SIG-M5 treated with dmso at 0.1 percent for 504 hours (cell line): Measurements from ENCODE around the gene FGFR3.
"Not testable (repeated sequence)": the region's sequence is repeated elsewhere in the genome, so short reads cannot be mapped to it uniquely, and the experiment has no call there.

ENCODE experiments used
- DNase-seq: peaks from one replicate; lab custom pipeline; 2025; ENCODE audit not compliant: unreplicated experiment; lab: John Stamatoyannopoulos, UW

FGFR3 gene

GRCh38 chr4:1836650-1837049 lies 43.6 kb downstream of the FGFR3 start:
- DNase-seq = no peak

GRCh38 chr4:1837069-1837468 lies 44.0 kb downstream of the FGFR3 start:
- no peak for DNase-seq

- no peak for DNase-seq
Observed at GRCh38 chr4:1839282-1839681, 46.2 kb downstream of the FGFR3 start.

GRCh38 chr4:1841201-1841886 lies 48.3 kb downstream of the FGFR3 start:
- no peak for DNase-seq

GRCh38 chr4:1841887-1842210 lies 48.8 kb downstream of the FGFR3 start:
- DNase-seq = no peak

GRCh38 chr4:1842339-1842895 lies 49.3 kb downstream of the FGFR3 start:
- DNase-seq = no peak

DNA sequence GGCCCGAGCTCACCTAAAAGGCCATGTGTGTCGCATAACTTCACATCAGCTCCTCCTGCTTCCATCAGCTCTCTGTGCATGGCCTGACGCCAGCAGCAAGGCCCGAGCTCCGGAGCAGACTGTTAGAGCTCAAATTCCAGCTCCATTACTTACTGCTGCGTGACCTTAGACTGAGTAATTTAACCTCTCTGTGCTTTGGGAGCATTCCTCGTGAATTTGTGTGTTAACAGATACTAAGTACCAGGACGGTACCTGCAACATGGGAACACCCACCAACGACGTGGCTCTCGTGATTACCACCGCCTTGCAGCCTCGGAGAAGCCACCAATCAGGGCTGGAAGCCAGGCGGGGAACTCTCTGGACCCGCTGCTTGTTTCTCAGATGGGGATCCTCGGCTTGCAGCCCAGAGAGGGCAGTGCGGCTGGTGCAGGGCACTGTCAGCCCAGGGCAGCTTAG lies 49.9 kb downstream of the FGFR3 start:
- DNase-seq = no peak

- no peak for DNase-seq
Observed at GRCh38 chr4:1843852-1844251, 50.8 kb downstream of the FGFR3 start.

DNA sequence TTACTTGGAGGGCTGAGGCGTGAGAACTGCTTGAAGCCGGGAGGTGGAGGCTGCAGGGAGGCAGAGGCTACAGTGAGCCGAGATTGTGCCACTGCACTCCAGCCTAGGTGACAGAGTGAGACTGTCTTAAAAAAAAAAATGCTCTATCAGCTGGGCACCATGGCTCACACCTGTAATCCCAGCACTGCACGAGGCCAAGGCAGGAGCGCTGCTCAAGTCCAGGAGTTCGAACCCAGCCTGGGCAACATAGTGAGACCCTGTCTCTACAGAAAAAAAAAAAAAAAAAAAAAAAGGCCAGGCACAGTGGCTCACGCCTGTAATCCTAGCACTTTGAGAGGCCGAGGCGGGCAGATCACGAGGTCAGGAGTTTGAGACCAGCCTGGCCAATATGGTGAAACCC lies 51.5 kb downstream of the FGFR3 start:
- DNase-seq = not testable (repeated sequence)

- DNase-seq = no peak
Observed at GRCh38 chr4:1846580-1846979, 53.5 kb downstream of the FGFR3 start.

- DNase-seq = no peak
Observed at GRCh38 chr4:1850276-1850675, 57.2 kb downstream of the FGFR3 start.

DNA sequence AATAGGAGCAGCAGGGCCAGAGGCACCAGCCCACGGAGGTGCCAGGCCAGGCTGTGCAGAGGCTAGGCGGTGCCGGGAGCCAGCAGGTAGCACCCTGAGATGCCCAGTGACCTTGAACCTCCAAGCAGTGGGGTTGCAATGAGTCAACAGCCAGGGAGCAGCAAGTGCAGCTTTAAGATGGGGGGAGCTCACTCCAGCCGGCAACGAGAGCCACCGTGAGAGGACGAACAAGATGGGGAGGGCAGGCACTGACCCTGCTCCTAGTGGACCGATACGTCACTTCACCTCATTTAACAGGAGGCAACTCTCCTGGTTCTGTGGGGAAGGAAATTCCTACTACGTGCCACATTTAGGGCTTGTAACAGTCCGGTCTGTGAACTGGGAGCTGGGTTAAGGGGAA lies 58.1 kb downstream of the FGFR3 start:
- DNase-seq = no peak

DNA sequence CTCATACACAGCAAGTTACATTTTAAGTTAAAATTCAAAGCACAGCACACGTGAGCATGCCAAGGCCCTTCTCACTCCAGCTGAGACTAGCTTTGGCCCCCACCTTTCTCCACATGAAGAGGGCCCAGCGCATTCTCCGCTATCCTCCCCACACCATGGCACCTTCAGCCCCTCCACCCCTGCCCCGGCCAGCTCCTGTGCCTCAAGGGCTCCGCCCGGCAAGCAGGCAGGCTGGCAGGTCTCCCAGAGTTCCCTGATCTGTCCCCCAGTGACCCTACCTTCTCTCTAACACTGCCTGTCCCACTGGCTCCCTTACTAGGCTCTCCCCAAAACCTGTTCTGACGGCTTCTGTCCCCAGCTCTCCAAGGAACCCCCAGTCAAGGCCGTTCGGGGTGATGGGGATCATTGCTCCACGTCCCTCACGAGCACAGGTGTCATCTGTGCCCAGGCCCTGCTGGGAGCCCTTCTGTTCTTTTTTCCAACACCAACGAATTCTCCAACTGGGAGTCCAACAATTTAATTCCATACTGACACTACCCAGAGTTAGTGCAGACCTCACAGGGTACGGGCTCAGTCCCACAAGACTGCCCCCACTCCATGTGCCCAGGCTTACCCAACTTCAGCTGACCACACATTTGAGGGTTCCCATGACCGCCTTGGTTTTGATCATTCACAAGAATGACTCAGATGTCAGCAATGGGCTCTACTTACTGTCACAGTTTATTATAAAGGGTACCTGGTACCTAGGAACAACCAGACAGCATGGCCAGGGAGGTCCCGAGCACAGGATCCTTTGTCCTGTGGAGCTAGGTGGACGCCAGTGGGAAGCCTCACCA lies 58.7 kb downstream of the FGFR3 start:
- DNase-seq = no peak

- DNase-seq = no peak
Observed at GRCh38 chr4:1852904-1853623, 60.0 kb downstream of the FGFR3 start.

DNA sequence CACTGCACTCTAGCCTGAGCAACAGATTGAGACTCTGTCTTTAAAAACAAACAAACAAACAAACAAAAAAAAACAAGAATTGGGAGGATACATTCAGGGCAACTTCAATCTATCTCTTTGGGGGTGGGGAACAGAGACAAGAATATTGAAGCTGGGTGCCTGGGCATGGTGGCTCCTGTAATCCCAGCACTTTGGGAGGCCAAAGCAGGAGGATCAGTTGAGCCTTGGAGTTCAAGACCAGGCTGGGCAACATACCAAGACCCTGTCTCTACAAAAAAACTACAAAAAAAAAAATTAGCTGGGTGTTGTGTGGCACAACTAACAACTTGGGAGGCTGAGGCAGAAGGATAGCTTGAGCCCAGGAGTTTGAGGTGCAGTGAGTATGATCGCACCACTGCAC lies 61.7 kb downstream of the FGFR3 start:
- no peak for DNase-seq

- no peak for DNase-seq
Observed at GRCh38 chr4:1855333-1856070, 62.4 kb downstream of the FGFR3 start.

GRCh38 chr4:1856071-1856942 lies 63.2 kb downstream of the FGFR3 start, which contains the start of gene LETM1:
Gene LETM1, minus strand, starts transcription at chr4:1856156. Its CDS starts 206 bp downstream, at chr4:1855950.
- peak; percentile 85 for DNase-seq

DNA sequence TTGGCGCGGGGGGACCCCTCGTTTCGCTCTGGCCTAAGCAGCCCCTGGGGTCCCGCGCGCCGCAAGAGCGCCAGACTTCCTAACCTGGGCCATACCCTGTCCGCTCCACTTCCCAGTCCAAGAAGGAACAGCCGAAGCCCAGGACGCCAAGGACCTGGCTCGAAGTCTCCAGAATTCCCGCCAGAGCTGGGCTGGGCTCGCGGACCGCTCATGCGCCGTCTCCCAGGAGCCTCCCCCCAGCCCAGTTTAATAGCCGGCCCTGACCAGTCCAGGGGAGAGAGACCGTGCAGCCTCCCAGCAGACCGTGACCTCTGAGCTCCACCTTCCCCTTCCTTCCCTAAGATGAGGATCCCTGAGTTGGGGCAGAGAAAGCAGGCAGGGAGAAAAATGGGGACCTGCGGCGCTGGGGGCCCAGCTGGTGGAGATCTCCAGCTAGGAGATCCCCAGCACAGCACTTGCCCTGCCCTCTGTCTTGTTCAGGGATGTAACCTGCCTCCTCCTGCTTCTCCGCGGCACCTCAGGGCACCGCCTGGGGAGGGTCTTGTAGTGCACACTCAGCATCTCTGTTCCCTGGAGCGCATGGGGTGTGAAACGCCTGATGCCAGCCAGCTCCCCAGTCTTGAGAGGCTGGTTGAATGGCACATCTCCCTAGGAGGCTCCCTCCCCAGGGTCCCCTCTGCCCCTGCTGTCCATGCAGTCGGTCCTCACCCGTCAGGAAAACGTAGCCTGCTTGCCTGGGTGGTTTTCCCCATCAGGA lies 64.0 kb downstream of the FGFR3 start:
- no peak for DNase-seq

DNA sequence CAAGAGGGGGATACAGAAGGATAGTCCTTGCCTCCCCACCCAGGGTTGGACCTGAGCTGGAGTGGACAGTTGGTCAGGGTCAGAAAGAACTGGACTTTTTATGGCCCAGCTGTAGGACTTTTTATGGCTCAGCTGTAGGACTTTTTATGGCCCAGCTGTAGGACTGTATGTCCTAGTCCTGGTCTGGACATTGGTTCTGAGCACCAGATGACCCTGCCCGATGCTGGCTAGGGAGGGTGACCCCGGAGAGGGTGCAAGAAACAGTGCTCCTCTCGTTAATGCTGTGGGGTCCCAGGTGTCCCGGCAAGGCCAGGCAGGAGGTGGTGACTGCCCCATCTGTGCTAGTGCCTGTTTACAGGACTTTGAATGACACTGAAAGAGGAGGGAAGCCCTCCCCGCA lies 64.8 kb downstream of the FGFR3 start:
- DNase-seq = no peak
